ENCODE data around the gene BRI3.
A peak's percentile ranks its signal among the peaks of the same experiment; 100 is the strongest.

Gene BRI3

DNA sequence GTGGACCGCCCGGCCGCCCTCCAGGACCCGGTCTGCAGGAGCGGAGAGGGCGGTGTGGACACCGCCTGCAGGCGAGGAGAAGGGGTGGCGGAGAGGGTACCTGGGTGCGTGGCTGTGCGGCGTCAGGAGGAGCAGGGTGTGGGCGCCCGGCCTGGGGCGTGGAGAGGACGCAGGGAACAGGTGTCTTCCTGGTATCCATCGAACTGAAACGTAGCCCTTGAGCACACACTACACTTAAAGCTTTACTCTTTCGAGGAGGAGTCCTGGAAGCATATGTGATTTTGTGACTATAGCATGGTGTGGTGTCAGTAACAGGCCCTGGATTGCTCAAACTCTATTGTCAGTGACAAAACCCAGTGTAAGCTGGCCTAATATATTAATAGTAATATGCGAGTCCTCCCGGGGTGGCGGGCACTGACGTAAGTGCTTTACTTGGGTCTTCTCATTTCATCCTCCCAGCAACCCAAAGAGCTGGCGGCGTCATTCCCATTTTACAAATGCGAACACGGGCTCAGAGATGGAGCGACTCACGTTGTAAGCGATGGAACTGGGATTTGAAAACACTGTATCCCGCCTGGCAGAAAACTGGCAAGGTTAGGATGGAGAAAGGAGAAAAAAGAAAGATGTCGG is 28.9 kb upstream of the BRI3 start:
- no peak for DNase-seq

DNA sequence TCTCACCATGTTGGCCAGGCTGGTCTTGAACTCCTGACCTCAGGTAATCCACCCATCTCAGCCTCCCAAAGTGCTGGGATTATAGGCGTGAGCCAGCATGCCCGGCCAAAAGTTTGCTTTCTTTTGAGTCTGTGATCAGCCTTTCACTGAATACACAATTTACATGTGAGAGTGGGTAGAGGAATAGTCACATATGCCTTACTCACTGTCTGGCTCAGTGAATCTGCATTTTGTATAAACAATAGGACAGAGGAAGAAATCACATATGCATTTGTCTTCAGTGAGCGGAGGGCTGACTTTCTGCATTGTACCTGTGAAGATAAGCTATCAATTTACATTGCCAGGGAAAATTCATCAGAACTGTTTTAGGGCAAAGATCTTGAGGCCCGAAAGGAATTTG is 27.0 kb upstream of the BRI3 start:
- no peak for DNase-seq

- DNase-seq: peak; percentile 69
These were observed 26.4 kb upstream of the BRI3 start for GRCh38 chr7:98254951-98255610.

- DNase-seq: no peak
These were observed 25.1 kb upstream of the BRI3 start for GRCh38 chr7:98256431-98256830.

- no peak for DNase-seq
These were observed 23.8 kb upstream of the BRI3 start for GRCh38 chr7:98257701-98258100.

DNA sequence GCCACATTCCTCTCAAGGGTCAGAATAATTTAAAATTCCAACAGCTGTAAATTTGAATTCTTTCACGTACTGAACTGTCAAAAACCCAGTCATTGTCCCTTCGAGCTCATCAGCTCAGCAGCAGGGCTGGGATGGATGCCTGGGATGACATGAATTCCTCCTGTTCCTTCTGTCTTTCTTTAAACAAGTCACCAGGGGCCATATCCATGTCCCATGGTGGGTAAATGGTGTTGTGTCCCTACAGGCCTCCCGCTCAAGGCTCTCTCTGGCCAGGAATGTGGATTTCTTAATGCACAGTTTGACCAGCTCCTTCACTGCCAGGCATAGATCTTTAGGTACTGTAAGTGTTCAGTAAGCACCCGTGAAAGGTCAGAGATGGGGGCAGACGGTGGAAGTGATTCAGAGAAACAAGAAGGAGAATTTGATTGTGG is 15.6 kb upstream of the BRI3 start:
- DNase-seq: no peak

- no peak for DNase-seq
These were observed 14.6 kb upstream of the BRI3 start for GRCh38 chr7:98266840-98267239.

DNA sequence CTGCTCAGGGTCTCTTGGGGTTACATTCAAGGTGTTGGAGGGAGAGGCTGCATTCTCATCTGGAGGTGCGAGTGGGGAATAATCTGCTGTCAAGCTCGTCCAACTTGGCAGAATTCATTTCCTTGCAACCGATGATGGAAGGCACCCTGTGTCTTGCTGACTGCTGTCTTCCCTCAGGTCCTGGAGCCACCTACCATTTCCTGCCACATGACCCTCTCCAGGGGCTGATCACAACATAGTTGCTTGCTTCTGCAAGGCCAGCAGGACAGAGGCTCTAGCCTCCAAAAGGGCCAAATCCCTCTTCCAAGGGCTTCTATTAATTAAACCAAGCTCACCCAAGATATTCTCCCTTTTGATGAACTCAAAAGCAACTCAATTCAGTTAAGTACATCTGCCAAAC is 14.2 kb upstream of the BRI3 start:
- no peak for DNase-seq

DNA sequence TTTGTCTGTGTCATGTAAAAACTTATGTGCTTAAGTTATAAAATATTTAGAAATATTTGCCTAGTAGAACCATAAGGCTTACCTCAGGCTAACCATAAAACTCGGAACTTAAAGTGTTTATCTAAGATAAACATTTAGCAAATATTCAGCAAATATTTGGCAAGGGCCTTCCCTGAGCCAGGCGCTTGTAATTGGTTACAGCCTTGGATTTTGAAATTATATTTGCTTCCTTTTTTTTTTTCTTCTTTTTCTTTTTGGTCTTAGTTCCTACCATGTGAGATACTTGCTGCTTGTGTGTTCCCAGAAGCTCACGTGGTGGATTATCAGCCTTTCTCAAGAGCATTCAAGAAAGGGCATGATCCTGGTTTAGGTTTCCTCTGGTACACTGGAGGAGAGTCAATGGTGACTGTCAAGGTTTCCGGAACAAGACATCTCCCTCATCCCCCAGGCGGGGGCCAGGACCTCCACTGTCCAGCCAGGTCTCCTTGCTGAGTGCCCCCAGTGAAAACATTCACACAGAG is 5.2 kb upstream of the BRI3 start:
- DNase-seq: no peak

GRCh38 chr7:98278408-98278807 is 3.1 kb upstream of the BRI3 start:
- DNase-seq: no peak

DNA sequence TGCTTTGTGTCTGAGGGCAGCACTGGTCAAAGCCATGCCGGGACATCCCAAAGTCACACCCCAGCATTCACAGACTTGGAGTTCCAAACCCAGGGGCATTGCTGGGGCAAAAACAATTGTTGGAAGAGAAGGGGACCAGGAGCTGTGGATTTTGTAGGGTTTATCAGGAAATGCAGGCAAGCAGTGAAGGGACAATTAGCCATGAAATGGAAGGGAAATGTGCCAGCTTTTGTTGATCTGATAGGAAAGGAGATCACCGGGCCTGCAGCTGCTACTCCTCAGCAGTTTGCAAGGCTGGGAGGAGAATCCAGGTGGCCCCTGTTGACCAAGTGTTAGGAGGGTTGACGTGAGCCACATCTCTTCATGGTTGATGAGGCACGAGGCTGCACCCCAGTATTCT is 2.5 kb upstream of the BRI3 start:
- no peak for DNase-seq

DNA sequence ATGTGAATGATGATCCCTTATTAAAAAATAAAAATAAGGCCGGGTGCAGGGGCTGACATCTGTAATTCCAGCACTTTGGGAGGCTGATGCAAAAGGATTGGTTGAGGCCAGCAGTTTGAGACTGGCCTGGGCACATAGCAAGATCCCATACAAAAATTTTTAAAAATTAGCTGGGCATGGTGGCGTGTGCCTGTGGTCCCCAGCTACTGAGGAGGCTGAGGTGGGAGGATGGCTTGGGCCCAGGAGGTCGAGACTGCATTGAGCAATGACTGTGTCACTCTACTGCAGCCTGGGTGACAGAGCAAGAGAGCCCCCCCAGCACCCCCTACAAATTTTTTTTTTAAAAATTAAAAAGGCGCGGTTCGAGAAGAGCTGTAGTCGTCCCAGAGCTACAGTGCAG is 1.2 kb upstream of the BRI3 start:
- no peak for DNase-seq

- DNase-seq: peak; percentile 29
These were observed 496 bp downstream of the BRI3 start for GRCh38 chr7:98281757-98282606.

- DNase-seq: no peak
These were observed 1.2 kb downstream of the BRI3 start for GRCh38 chr7:98282703-98283102.

DNA sequence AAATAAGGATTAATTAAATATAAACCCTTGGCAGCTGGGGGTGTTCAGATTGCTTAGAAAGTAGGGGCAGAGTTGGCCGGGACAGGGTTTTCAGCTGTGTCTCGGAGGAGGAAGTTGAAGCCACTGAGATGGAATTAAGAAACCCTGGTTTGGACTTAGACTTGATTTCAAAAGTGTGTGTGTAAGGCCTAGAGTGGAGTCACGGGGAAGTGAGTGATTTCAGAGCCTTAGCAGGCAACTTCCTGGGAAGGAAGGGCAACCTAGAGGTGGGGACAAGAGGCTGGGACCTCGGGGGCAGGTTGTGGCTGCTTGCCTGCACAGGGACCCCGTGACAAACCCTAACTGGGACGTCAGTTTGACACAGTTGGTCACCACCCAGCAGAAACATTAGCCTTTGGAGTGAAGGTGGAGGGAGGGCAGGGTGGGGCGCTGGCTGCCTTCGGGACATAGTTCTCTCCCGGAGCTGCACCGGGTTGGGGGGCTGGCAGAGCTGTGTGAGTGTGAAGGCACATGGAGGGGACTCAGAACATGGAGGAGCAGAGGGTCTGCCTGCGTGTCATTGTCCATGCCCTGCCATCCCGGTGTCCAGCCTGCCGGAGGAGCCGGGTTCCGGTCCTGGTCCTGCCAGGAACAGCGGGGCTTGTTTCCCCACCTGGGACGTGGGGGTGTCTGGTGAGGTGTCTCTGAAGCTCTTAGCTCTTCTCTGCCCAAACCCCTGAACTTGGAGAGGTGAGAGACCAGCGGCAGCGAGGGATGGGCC is 1.8 kb downstream of the BRI3 start:
- DNase-seq: peak; percentile 6

GRCh38 chr7:98283887-98284222 is 2.4 kb downstream of the BRI3 start:
- no peak for DNase-seq

DNA sequence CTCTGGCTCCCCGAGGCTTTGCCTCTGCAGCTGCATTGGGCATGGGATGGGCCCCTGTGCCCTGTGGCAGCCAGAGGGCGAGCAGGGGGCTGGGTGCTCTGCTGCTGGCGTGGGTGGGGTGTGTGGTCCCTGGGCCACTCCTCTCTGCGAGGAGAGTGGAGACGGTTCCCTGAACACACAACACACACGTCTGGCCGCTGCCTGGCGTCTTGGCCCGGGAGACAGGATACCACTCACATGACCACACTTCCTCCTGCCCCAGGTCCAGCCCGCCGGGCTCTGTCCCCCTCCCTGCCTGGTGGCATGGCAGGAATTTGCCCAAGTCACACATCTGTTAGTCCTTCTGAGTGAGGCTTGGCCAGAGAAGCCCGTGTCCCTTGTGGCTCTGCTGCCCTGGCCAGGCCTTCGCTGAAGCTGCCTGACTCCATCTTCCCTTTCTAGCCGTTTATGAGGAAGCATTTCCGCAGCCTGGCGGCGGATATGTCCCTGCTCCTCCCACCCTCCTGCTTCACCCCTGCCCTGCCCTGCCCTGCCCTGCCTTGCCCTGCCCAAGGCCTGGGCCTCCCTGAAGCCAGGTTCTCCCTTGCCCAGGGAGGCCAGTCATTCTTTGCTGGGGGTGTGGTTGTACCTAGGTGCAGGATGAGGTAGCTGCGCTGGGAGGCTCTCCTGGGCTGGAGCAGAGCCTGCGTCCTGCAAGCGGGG is 3.0 kb downstream of the BRI3 start:
- no peak for DNase-seq

DNA sequence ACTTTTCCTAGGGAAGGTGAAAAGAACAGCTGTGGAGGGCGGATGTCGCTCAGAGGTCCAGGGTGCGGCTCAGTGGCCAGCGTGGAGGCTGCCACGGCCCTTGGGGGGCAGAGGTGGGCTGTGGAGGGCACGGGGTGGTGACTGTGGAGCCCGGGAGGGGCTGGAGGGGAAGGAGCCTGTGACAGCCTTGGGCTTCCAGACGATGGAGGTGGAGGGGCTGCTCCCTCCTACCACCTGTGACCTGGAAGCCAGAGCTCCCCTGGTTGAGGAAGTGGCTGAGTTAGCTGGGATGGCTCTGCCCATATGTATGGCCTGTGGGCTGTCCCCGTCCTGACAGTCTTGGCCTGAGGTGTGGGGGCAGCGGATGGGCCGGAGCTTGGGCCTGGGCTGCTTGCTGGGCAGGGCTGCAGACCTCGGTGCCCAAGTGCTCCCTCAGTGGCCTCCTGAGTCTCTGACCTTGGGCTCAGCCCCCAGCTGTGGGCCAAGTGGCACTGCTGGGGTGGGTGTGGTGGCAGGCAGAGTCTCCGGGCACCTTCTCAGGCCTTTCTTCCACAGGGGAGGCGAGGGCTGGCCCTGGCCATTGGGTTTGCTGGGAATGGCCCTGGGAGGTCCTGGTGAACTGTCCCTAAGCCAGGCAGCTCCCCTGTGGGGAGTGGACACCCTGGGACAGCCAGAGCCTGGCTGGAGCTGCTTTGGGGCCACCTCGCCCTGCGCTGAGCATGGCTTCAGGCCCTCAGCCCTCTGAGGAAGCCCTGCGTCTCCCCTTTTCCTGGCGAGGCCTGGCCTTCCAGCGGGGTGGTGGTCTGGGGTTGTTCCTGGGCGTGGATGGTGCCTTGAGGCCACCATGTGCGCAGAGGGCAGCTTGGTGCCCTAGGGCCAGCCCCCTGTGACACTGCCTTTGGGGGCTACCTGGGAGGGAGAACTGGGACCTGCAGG is 3.9 kb downstream of the BRI3 start:
- DNase-seq: no peak

DNA sequence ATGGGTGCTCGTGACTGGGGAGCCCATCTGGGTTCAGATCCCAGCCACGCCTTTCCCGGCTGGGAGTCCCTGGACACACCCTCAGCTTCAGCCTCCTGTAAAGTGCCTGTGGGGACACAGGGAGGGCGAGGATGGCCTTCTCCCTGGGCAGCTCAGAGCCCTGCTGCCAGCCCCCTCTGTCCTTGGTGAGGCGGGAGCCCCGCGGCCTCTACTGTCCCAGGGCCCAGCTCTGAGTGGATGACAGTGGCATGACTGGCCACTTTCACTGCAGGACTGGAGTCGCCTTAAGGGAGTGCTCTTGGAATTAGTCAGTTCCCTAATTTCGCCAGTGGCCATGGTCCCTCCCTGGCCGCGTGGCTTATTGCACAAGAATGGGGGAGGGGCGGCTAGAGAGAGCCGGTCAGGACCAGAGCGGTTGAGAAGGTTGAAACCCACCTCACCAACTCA is 4.6 kb downstream of the BRI3 start:
- no peak for DNase-seq

DNA sequence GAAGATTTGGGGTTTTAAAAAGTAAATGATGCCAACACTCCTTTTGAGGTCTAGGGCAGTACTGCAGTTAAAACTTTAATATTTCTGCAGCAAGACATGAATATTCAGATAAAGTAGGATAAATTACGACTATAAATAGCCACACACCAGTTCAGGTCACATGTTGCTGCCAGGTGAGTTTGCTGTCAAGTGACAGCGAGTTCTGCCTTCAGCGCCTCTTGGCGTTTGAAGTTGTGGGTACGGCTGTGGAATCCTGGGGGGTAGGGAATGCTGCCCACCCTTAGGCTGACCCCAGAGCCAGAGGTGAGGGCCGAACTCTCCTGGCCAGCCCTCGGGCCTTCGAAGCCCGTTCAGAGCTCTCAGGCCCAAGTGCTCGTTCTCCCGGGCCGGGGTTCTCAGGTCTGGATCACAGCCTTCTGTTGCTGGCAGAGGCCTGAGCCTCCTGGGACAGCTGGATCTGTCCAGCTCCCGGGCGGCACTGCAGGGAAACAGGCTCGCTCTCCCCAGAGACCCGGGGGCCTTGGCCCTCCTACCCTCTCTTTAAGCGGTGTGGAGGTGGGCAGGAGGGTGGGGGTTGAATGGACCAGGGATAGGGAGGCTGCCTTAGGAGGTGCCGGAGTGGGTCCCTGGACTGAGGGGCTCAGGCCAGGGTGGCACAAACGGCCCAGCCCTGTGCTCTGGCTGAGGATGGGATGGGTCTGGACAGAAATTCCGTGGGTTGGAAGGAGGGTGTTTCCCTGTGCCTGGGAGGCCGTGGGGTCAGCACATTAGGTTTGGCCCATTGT is 5.4 kb downstream of the BRI3 start:
- no peak for DNase-seq

Measured in activated CD4-positive, alpha-beta T cell treated with anti-CD3 and anti-CD28 coated beads, Interleukin-10, Interleukin-2, amounts not matched to agents 100 ng/mL and 50 ng/mL, durations not matched to agents 16 hours and 8 hours (primary cell).